Activated CD4-positive, alpha-beta T cell treated with anti-CD3 and anti-CD28 coated beads, Interleukin-2, Interleukin-4, amounts not matched to agents 100 ng/mL and 50 ng/mL, durations not matched to agents 16 hours and 8 hours (primary cell): Measurements from ENCODE around the gene ABCA4.

Experiments
- DNase-seq: peaks from one replicate; pipeline ENCODE4 v3.0.0-alpha.2; 2020; ENCODE audit warnings: low spot score

ABCA4 gene

GRCh38 chr1:94050675-94051074 lies 70.3 kb downstream of the ABCA4 start:
- DNase-seq = no peak

- DNase-seq = no peak
Observed at GRCh38 chr1:94050254-94050653, 70.7 kb downstream of the ABCA4 start.

- DNase-seq = no peak
Observed at GRCh38 chr1:94049791-94050190, 71.2 kb downstream of the ABCA4 start.

GRCh38 chr1:94048413-94049164 lies 72.4 kb downstream of the ABCA4 start:
- no peak for DNase-seq

GRCh38 chr1:94047949-94048348 lies 73.0 kb downstream of the ABCA4 start:
- DNase-seq = no peak

GRCh38 chr1:94045465-94046056 lies 75.4 kb downstream of the ABCA4 start:
- DNase-seq = peak; percentile 38

- DNase-seq = no peak
Observed at GRCh38 chr1:94044891-94045290, 76.1 kb downstream of the ABCA4 start.

GRCh38 chr1:94044290-94044790 lies 76.6 kb downstream of the ABCA4 start:
- DNase-seq = no peak

- DNase-seq = no peak
Observed at GRCh38 chr1:94043738-94044289, 77.1 kb downstream of the ABCA4 start.

GRCh38 chr1:94042388-94042787 lies 78.6 kb downstream of the ABCA4 start:
- DNase-seq = no peak

GRCh38 chr1:94039871-94040569 lies 80.9 kb downstream of the ABCA4 start:
- DNase-seq = no peak

- peak; percentile 48 for DNase-seq
Observed at GRCh38 chr1:94039514-94039870, 81.5 kb downstream of the ABCA4 start.

GRCh38 chr1:94038511-94038910 lies 82.4 kb downstream of the ABCA4 start:
- no peak for DNase-seq

GRCh38 chr1:94037392-94038229 lies 83.3 kb downstream of the ABCA4 start:
- DNase-seq = peak; percentile 4

- no peak for DNase-seq
Observed at GRCh38 chr1:94036730-94037129, 84.2 kb downstream of the ABCA4 start.

- DNase-seq = no peak
Observed at GRCh38 chr1:94033849-94034248, 87.1 kb downstream of the ABCA4 start.

GRCh38 chr1:94032637-94033036 lies 88.3 kb downstream of the ABCA4 start:
- DNase-seq = no peak

GRCh38 chr1:94031591-94031990 lies 89.4 kb downstream of the ABCA4 start:
- no peak for DNase-seq

- DNase-seq = no peak
Observed at GRCh38 chr1:94031154-94031553, 89.8 kb downstream of the ABCA4 start.

- no peak for DNase-seq
Observed at GRCh38 chr1:94029130-94029993, 91.6 kb downstream of the ABCA4 start.
